Astrocyte (in vitro differentiated cells and primary cell): ENCODE measurements around the gene NRF1.

ENCODE experiments used
- CTCF ChIP-seq: IDR thresholded peaks from 2 replicates; pipeline ENCODE4 v1.5.1; 2011; ENCODE audit warnings: low read depth, mild to moderate bottlenecking, inconsistent platforms, low read length, moderate library complexity; ENCODE audit not compliant: insufficient read depth
- EZH2 ChIP-seq: IDR thresholded peaks from 2 replicates; pipeline ENCODE4 v1.6.1; 2012; ENCODE audit warnings: mild to moderate bottlenecking, low read length, inconsistent platforms; ENCODE audit not compliant: insufficient read depth

DNA sequence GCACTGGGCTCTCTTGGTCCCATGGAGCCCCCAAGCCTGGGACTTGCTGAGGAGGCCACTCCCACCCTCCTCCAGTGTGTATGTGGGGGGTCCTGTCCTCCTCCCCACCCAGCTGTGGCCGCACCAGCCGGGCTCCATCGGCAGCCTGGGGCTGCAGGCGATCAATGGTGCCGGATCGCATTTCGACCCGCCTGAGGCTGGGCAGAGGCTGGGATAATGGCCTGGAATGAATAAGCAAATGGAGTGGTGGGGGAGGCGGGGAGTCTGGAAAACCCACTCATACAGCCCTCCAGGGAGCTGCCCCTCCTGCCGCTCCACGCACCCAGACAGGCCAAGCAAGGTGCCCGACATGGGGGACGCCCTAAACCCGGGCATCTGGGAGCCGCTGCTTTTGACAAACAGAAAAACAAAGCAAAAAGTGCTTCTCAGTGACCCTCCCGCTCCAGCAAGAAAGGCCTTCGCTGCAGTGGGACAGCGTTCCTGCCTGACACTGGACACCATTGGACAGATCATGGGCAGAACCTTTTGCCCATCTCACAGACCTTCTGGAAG lies 160.5 kb downstream of the NRF1 start:
- TF ChIP-seq CTCF = no peak
- no peak for TF ChIP-seq EZH2
